Measurements from ENCODE around the gene CDK6.

Gene CDK6

DNA sequence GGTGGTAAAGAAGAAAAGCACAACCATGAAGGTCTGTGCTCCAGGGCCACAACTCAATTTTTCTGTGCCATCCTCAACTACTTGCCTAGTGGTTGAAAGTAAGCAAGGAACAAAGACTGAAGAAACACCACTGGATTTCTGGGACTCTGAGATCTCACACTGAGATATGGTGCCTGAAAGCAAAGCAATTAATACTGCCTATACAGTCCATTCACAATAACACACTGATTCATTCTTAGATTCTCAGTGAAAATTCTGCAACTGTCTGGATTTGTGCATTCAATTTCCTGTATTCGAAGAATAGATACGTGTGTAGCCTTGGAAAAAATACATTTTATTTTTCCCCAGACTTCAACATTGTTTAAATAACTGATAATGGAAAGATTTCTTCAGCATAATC lies 129.8 kb downstream of the CDK6 start:
- TF ChIP-seq CTCF (IDR thresholded peaks at IDR 0.05), result no peak

- TF ChIP-seq CTCF (IDR thresholded peaks at IDR 0.05), result no peak
Measured at GRCh38 chr7:92705831-92706230, 130.5 kb downstream of the CDK6 start.

GRCh38 chr7:92704858-92705257 lies 131.5 kb downstream of the CDK6 start:
- TF ChIP-seq CTCF (IDR thresholded peaks at IDR 0.05), result no peak

- no peak for TF ChIP-seq CTCF (IDR thresholded peaks at IDR 0.05)
Measured at GRCh38 chr7:92702535-92702934, 133.8 kb downstream of the CDK6 start.

- no peak for TF ChIP-seq CTCF (IDR thresholded peaks at IDR 0.05)
Measured at GRCh38 chr7:92699966-92700514, 136.3 kb downstream of the CDK6 start.

DNA sequence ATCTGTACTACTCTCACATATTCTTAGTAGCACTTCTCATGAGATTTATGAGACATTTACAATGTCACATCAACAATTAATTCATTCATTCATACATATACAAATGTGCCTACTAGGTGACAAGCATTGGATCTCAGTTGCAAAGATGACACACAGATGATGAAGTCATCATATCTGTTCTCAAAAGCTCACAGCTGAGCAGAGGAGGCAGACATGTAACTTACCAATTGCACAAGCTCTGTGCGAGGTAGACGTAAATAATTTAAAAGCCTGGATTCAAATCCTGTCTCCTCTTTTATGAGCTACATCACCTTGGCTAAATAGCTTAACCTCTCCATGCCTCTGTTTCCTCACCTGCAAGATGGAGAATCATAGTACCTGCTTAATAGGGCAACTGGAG lies 136.8 kb downstream of the CDK6 start:
- no peak for TF ChIP-seq CTCF (IDR thresholded peaks at IDR 0.05)

GRCh38 chr7:92698237-92698841 lies 138.0 kb downstream of the CDK6 start:
- TF ChIP-seq CTCF (IDR thresholded peaks at IDR 0.05), result no peak

DNA sequence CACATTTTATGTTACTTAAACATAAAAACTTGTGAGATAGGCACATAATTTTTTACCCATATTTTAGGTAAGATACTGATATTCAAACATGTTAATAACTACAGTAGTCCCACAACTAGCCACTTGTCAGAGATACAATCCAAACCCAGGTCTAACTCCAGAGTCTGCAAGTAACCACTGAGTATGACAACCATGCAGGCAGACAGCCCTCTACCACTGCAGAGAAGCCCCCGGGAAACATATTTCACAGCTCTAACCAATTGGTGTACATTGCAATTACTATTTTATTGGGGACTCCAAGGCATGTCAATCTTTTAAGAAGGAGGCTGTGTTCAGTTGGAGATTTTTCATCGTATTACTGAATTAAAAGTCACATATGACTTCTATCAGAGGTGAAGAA lies 139.0 kb downstream of the CDK6 start:
- no peak for TF ChIP-seq CTCF (IDR thresholded peaks at IDR 0.05)

All from LNCAP (cell line).